Activated CD4-positive, alpha-beta T cell treated with anti-CD3 and anti-CD28 coated beads, Interleukin-2, amount 50 U/mL, for 1 hour (primary cell): Measurements from ENCODE around the gene KIF27.
A peak's percentile ranks its signal among the peaks of the same experiment; 100 is the strongest.
"Not testable (repeated sequence)": the region's sequence is repeated elsewhere in the genome, so short reads cannot be mapped to it uniquely, and the experiment has no call there.

Experiments used
- DNase-seq: peaks from one replicate; pipeline ENCODE4 v3.0.0-alpha.2; 2020

The KIF27 gene

GRCh38 chr9:83920927-83921707 lies at the start of gene KIF27:
TSS of gene KIF27 (minus strand) at chr9:83921432. CDS start at chr9:83915591, 5,841 bp downstream.
- peak; percentile 94 for DNase-seq

- no peak for DNase-seq
Measured at GRCh38 chr9:83969602-83970001, 48.4 kb upstream of the KIF27 start.

GRCh38 chr9:83967073-83967472 lies 45.8 kb upstream of the KIF27 start:
- DNase-seq: no peak

GRCh38 chr9:83966209-83966582 lies 45.0 kb upstream of the KIF27 start:
- DNase-seq: no peak

GRCh38 chr9:83965350-83966208 lies 44.3 kb upstream of the KIF27 start:
- DNase-seq: no peak

GRCh38 chr9:83964973-83965349 lies 43.7 kb upstream of the KIF27 start:
- DNase-seq: no peak

GRCh38 chr9:83962165-83962564 lies 40.9 kb upstream of the KIF27 start:
- no peak for DNase-seq

- no peak for DNase-seq
Measured at GRCh38 chr9:83960991-83961390, 39.8 kb upstream of the KIF27 start.

- no peak for DNase-seq
Measured at GRCh38 chr9:83959061-83959460, 37.8 kb upstream of the KIF27 start.

- DNase-seq: no peak
Measured at GRCh38 chr9:83957248-83957513, 35.9 kb upstream of the KIF27 start.

- peak; percentile 40 for DNase-seq
Measured at GRCh38 chr9:83956436-83957247, 35.4 kb upstream of the KIF27 start.

- peak; percentile 13 for DNase-seq
Measured at GRCh38 chr9:83956086-83956435, 34.8 kb upstream of the KIF27 start.

- not testable (repeated sequence) for DNase-seq
Measured at GRCh38 chr9:83948096-83948495, 26.9 kb upstream of the KIF27 start.

GRCh38 chr9:83940590-83941303 lies 19.5 kb upstream of the KIF27 start:
- DNase-seq: no peak

- DNase-seq: peak; percentile 7
Measured at GRCh38 chr9:83937861-83938455, 16.7 kb upstream of the KIF27 start.

- DNase-seq: no peak
Measured at GRCh38 chr9:83936523-83936922, 15.3 kb upstream of the KIF27 start.

- DNase-seq: no peak
Measured at GRCh38 chr9:83935276-83935935, 14.2 kb upstream of the KIF27 start.

- DNase-seq: no peak
Measured at GRCh38 chr9:83934569-83935275, 13.5 kb upstream of the KIF27 start.

- no peak for DNase-seq
Measured at GRCh38 chr9:83933790-83934189, 12.6 kb upstream of the KIF27 start.

- no peak for DNase-seq
Measured at GRCh38 chr9:83932851-83933250, 11.6 kb upstream of the KIF27 start.

- DNase-seq: no peak
Measured at GRCh38 chr9:83932011-83932410, 10.8 kb upstream of the KIF27 start.
